ENCODE measurements around the gene RAB8B.
A peak's percentile ranks its signal among the peaks of the same experiment; 100 is the strongest.

Gene RAB8B

GRCh38 chr15:63264688-63265293 is 75.4 kb downstream of the RAB8B start:
- DNase-seq (ENCODE audit: low read depth in 2 of 2, low spot score in 1 of 2) = no peak

- no peak for DNase-seq (ENCODE audit: low read depth in 2 of 2, low spot score in 1 of 2)
Observed at GRCh38 chr15:63274427-63274826, 85.0 kb downstream of the RAB8B start.

- DNase-seq (ENCODE audit: low read depth in 2 of 2, low spot score in 1 of 2) = no peak
Observed at GRCh38 chr15:63276342-63277037, 87.1 kb downstream of the RAB8B start.

GRCh38 chr15:63277038-63277892 is 87.9 kb downstream of the RAB8B start, which contains the start of gene APH1B:
Gene APH1B (plus strand): TSS chr15:63277605. CDS start chr15:63277624, 19 bp downstream.
- peak; percentile 47 to 65 for DNase-seq (ENCODE audit: low read depth in 2 of 2, low spot score in 1 of 2)

- DNase-seq (ENCODE audit: low read depth in 2 of 2, low spot score in 1 of 2) = peak in 1 of 2 donors; percentile 9
Observed at GRCh38 chr15:63277893-63278456, 88.6 kb downstream of the RAB8B start.

GRCh38 chr15:63283126-63283525 is 93.7 kb downstream of the RAB8B start:
- DNase-seq (ENCODE audit: low read depth in 2 of 2, low spot score in 1 of 2) = no peak

GRCh38 chr15:63284335-63284734 is 94.9 kb downstream of the RAB8B start:
- no peak for DNase-seq (ENCODE audit: low read depth in 2 of 2, low spot score in 1 of 2)

- DNase-seq (ENCODE audit: low read depth in 2 of 2, low spot score in 1 of 2) = no peak
Observed at GRCh38 chr15:63287109-63287508, 97.7 kb downstream of the RAB8B start.

GRCh38 chr15:63288342-63288741 is 98.9 kb downstream of the RAB8B start:
- DNase-seq (ENCODE audit: low read depth in 2 of 2, low spot score in 1 of 2) = no peak

- no peak for DNase-seq (ENCODE audit: low read depth in 2 of 2, low spot score in 1 of 2)
Observed at GRCh38 chr15:63288778-63289378, 99.5 kb downstream of the RAB8B start.

GRCh38 chr15:63291507-63291906 is 102.1 kb downstream of the RAB8B start:
- DNase-seq (ENCODE audit: low read depth in 2 of 2, low spot score in 1 of 2) = no peak

- no peak for DNase-seq (ENCODE audit: low read depth in 2 of 2, low spot score in 1 of 2)
Observed at GRCh38 chr15:63292241-63292640, 102.8 kb downstream of the RAB8B start.

GRCh38 chr15:63292771-63293170 is 103.4 kb downstream of the RAB8B start:
- DNase-seq (ENCODE audit: low read depth in 2 of 2, low spot score in 1 of 2) = no peak

- DNase-seq (ENCODE audit: low read depth in 2 of 2, low spot score in 1 of 2) = no peak
Observed at GRCh38 chr15:63294359-63294758, 105.0 kb downstream of the RAB8B start.

- no peak for DNase-seq (ENCODE audit: low read depth in 2 of 2, low spot score in 1 of 2)
Observed at GRCh38 chr15:63295341-63295740, 105.9 kb downstream of the RAB8B start.

GRCh38 chr15:63296195-63296594 is 106.8 kb downstream of the RAB8B start:
- DNase-seq (ENCODE audit: low read depth in 2 of 2, low spot score in 1 of 2) = no peak

- DNase-seq (ENCODE audit: low read depth in 2 of 2, low spot score in 1 of 2) = no peak
Observed at GRCh38 chr15:63299943-63300575, 110.7 kb downstream of the RAB8B start.

- DNase-seq (ENCODE audit: low read depth in 2 of 2, low spot score in 1 of 2) = no peak
Observed at GRCh38 chr15:63301088-63301487, 111.7 kb downstream of the RAB8B start.

GRCh38 chr15:63305260-63305659 is 115.9 kb downstream of the RAB8B start:
- DNase-seq (ENCODE audit: low read depth in 2 of 2, low spot score in 1 of 2) = no peak

- no peak for DNase-seq (ENCODE audit: low read depth in 2 of 2, low spot score in 1 of 2)
Observed at GRCh38 chr15:63306492-63307073, 117.2 kb downstream of the RAB8B start.
